HG02852 (cell line): ENCODE data around the gene RPS6KL1.

Experiments
- ATAC-seq: cut with Tn5 transposase; IDR thresholded peaks from one replicate; pipeline ENCODE4 v1.9.1; 2021; ENCODE audit warnings: mild to moderate bottlenecking, moderate library complexity; ENCODE audit not compliant: unreplicated experiment

The RPS6KL1 gene

DNA sequence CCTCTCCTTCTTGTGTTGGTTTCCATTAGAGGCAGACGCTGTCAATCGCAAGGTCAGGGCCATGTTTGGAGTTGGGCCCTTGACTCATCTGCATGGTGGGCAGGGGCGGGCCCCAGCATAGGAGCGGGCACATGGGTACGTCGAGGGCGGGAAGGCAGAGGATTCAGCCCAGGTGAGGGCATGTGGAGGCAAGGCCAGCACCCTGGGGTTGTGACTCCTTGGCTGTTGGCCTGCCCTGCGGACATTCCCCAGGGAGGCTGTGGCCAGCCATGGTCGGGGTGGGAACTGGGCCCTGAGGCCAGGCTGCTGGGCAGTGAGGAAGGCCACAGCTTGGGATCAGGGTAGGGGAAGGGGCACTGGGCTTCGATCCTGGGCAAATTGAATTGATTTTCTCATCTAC, 10.3 kb downstream of the RPS6KL1 start:
- ATAC-seq: no peak

DNA sequence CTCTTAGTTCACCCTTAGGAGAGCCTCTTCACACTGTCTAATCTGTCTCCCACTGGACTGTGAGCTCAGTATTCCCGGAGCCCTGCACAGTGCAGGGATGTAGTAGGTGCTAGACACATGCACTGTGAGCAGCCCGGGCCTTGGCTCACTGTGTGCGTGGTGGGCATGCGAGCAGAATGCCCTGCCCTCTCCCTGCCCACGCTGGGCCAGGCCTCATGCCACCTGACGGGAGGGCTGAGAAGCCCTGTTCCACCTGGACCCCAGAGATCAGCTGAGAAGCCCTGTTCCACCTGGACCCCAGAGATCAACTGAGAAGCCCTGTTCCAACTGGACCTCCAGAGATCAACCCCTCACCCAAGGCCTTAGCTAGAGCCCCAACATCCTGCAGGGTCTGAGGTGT, 10.9 kb downstream of the RPS6KL1 start:
- no peak for ATAC-seq

DNA sequence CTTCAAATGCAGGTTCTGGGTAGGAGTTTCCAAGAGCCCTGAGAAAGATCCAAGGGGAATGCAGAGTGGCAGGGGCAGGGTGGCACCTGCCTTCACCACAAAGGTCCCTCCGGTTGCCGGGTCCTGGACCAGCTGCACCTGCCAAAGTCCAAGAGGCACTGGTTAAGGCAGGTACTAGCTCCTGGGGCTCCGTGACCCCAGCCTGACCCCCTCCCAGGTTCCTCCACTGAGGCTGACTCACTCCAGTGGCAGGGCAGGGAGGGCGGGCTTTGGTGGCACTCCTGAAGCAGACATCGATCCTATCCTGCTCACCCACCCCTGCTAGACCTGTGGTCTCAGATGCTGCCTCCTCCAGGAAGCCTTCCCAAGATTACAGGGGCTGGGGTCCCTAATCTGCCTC, 11.4 kb downstream of the RPS6KL1 start:
- no peak for ATAC-seq

DNA sequence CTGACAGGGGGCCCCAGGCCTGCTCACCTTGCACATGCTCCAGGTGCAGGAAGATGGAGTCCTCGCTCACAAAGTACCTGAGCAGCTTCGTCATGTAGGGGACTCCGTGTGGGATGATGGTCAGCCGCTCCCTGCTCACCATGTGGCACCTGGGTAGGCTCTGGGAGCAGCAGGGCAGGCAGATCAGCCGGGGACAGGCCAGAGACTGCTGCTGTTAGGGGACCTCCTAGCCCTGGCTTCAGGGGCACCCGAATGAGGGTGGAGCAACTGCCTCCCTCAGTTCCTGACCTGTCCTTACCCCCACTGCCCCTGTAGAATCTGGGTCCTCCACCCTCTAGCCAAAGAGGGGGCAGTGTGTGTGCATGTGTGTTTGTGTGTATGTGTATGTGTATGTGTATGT, 11.8 kb downstream of the RPS6KL1 start:
- ATAC-seq: no peak

DNA sequence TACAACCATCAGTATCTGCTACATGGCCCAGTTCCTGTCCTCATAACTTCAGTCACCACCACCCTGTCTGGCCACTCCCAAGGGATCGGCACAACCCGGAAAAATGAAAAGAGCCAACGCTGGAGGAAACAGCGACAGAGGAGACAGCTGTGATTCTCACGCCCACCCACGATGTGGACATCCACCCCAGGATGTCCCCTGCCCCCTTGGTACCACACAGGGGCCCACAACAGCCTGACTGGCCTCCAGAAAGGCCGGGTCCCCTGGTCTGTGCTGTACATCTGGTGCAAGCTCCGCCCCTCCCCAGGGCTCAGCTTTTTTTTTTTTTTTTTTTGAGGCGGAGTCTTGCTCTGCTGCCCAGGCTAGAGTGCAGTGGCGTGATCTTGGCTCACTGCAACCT, 12.5 kb downstream of the RPS6KL1 start:
- ATAC-seq: no peak

DNA sequence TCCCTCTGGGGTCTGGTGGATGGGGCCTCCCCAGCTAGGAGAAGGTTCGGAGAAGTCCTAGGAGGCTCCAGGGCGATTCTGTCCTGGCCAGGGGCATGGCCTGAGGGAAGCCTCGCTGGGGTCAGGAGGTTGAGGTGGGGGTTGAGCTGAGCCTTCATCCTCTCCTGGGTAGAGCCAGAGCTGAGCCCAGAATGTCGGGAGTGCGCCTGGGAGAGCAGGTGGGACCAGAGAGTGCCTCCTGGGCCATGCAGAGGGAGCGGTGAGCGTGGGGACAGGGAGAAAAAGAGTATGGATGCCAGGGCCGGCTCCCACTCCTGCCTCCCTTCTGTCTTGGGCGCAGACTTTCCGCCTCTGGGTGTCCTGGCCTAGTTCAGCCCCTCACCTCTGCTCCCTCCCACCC, 13.1 kb downstream of the RPS6KL1 start:
- ATAC-seq: no peak

DNA sequence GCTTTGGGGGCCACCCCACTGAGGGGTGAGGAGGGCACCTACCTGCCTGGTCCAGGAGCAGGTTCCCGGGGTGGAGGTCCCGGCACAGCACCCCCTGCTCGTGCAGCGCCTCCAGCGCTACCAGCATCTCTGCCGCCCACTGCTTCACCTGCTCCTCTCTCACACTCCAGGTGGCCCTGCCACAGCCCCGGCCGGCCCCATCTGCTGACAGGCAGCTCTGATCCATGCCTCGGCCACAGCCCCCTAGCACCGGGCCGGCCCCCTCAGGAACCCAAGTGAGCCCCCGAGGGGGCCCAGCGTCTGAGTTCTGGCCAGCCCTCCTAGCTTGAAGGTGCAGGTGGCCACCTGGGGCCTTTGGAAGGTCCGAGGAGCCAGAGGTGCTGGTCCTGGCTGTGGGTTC, 13.6 kb downstream of the RPS6KL1 start:
- no peak for ATAC-seq

DNA sequence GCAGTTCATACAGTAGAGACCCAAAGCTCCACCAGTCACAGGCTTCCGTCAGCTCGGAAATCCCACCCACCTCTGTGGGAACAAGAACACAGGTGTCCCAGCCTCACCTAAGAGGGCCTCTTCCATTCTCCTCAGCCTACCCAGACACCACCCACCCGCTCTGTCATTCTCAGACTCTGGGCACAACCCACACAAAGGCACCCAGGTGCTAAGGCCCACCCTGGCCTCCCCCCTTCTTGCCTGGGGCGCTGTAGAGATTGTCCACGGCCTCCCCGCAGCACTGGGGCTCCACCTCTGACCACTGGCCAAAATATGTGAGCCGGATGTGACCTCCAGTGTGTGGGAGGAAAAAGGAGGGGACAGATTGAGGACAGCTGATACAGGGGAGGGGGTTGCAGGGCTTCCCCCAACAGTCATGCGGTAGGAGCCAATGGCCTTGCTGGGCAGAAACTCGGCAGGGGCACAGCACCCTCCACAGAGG, 14.2 kb downstream of the RPS6KL1 start:
- no peak for ATAC-seq

DNA sequence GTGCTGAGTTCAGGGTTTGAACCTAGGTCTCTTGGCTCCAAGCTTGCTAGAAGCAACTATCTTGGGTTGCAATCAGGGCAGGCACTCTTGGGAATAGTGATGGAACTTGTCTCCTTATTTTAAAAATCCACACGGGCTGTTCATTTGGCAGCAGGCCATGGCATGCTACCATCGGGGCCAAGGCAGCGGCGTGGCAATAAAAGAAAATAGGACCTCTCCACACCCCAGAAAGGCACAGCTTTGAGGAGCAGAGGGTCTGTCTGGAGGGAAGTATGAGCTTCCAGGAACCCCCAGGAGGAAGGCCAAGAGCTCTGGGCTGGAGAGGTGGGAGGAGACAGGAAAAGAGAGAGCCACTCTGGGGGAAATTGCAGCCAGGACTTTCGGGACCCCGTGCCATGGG, 15.3 kb downstream of the RPS6KL1 start:
- ATAC-seq: no peak

DNA sequence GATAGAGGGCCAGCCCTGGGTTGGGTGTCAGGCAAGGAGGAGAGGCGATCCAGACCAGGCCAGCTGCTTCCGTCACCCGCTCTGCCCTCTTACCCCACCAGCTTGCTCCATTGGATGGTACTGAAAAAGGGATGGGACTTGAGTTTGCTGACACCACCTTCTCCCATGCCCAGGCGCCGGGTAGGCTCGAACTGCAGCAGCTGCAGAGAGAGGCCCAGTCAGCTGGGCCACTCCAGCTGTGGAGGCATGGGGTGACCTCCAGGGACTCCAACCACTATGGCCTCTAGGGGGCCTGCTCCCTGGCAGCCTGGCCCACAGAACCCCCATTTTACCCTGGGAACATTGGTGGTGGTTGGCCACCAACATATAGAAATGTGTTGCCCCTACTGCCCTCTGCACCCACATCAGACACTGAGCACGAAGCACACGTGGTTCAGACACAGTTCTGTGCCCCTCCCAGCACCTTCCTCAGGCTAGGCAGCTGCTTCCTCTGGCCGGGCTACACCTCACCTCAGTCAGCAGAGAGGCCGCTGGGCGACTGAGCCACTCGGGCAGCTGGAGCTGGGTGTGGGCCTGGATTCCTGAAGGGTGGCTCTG, 16.0 kb downstream of the RPS6KL1 start:
- ATAC-seq: no peak

DNA sequence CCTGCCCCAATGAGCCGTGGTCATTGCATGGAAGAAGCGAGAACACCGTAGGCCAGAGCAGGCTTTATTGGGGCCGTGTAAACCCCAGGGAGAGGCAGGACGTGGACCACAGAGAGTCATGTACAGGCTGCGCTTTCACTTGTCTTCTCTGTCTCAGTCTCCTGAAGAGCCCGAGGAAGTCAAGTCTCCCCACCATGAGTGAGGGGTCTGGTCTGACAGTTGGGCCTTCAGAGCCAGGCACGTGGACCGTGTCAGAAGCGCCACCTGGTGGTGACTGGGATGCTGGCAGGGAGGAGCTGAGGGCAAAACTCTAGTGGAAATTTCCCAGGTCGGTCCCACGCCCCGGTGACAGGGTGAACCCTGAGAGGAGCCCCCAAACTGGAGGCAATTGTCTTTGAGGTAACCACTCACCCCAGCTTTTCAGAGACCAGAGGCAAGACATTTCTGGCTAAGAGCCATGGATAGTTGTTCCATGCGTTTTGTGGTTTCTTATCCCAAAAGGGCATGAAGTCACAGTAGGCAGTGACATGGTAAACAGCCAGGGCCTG, 17.4 kb downstream of the RPS6KL1 start:
- no peak for ATAC-seq

DNA sequence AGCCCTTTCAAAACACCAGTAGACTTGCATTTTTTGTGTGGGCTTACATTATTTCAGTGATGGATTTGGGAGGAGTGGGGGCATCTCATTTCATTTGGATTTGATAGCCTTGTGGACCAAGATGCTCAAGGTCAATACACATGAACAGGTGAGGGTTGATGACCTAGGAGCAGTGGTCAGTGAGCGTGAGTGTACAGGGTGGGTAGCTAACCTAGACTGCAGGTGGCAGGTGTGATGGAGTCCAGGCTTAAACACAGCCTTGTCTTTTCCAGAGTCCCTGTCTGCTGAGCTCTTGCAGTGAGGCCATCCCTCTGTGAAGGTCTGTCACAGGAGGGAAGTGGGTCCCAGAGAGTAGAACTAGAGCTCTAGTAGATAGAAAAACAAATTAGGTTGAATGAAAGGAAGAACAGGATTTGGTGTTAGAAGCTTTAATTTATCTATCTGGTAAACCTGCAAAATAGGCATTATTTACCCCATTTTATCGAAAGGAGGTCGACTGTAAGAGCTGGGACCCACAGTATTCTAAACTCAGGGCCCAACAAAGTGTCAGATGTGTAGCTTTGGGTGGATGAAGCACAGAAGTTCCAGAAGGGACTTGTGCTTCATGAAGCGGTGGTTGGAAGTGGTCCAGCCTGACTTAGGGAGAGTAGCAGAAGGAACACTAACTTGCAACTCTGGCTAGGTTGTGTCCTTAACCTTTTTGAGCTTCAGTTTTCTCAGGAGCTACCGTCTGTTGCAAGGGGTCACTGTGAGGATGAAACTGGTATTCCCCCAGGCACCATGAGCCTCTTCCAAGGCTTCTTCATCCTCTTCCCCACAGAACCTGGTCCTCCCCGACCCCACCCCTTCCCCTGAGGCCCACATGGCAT, 18.2 kb downstream of the RPS6KL1 start:
- no peak for ATAC-seq

DNA sequence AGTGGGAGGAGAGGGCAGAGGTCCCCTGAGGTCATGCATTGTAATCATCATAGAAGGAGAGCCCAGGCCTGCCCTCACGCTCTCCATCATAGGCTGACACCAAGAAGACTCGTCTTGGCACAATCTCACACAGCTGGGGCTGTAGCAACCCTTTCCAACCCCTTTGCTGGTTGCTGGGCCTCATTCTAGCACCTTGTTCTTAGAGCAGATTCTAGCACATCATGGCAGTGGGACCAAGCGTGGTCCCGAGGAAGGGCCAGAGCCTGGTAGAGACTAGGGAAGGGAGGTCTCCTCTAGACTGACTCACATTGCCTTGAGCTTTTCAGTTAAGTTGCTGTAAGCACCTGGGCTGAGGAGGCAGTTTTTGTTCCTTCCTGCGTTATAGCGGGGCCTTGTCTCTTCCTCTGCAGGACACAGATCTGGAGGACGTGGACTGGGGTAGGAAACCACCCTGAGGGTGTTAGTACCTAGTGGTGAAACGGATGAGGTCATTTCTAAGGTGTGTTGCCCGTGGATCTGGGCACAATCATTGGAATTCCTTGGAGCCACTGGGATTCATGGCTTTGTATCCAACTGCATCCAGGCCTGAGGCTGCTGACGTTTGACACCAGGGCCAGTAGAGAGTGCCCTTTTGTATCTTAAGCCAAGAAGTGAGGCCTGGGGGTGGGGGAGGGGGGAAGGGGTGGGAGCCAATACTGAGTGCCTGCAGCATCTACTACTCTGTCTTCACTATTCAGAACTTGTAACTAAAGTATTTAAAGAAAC, 19.9 kb downstream of the RPS6KL1 start:
- ATAC-seq: no peak

DNA sequence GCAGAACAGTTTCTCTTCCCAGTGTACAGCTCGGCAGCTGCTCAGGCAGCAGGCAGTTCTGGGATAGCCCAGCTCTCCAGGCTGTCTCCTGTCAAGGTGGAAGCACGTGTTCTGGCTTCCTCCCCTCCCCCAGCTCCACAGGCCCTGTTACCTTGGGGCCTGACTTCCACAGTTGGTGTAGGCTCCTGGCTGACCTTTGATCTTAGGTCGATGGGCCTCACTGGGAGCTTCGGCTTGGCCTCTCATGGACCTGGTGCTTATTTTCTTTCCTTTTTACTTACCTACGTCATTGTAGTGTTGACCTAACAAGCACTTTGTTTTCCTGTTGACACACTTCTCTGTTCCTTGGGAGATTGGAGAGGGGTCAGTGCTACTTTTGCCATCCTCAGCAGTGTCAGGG, 24.4 kb downstream of the RPS6KL1 start:
- no peak for ATAC-seq

DNA sequence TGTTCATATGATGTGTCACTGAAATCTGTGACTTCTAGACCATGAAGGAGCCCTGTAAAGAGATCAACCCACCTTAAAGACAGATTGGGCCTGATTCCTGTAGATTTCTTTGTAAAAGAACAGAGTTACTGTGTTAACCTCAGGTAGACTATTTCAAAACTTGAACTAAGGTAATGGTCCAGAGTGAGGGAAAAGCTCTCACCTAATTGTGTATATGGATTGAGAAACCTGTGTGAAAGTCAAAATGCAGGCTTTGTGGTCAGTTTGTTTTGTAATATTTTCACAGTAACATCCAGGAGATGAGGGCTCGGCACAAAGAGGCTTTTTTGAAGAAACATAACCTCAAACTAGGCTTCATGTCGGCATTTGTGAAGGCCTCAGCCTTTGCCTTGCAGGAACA, 25.0 kb downstream of the RPS6KL1 start:
- no peak for ATAC-seq

DNA sequence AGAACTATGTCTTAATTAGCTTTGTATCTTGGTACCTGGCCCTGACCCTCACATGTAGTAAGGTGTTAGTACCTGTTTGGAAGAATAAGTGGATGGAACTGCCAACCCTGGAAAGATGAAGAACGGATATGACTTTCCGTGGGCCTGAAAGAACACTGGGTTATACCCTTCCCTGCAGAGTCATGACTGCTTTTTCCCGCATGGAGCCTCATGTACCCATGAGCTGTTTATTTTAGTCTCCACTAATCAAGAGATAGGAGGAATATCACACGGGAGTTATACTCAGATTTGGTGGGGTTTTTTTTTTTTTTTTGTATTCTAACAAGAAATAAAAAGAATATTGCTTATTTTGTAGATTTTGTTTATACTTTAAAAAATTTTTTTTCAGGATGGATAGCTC, 25.4 kb downstream of the RPS6KL1 start:
- no peak for ATAC-seq

DNA sequence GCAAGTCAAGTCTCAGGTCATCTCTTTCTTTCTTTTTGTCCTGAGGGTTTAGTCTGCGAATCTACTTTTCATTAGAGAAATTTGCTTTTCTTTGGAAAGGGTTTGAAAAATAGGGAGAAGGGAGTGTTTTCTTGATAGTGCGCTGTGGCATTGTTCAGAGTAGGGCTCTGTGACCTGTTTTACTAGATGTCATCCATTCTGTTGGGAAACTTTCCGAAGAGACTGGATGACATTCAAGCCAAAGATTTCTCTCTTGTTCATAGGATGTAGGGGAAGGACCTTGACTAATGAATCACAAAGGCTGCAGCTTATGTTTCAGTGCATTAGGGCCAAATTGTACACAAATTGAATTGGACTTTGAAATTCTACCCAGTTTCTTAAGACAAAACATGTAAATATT, 26.7 kb downstream of the RPS6KL1 start:
- ATAC-seq: no peak

DNA sequence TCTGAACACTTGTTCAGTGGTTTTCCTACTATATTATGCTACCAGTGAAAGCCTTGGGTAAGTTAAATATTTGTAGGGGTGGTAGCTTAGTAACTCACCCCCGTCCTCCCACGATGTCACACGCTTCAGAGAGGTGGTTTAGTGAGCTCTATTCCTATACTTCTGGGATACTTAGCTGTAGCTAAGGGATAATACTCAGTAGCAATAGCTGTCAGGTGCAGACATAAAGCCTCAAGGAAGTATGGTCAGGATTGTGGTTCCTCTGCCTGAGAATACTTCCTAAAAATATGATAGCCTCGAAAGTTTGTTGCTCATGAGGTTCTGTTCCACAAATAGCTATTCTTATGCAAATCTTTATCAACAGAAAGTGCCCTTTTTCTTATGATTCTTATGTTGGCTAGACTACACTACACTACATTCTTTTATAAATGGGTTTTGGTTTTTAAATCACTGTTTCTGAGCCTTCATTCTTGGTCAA, 29.4 kb downstream of the RPS6KL1 start:
- ATAC-seq: peak; percentile 62

DNA sequence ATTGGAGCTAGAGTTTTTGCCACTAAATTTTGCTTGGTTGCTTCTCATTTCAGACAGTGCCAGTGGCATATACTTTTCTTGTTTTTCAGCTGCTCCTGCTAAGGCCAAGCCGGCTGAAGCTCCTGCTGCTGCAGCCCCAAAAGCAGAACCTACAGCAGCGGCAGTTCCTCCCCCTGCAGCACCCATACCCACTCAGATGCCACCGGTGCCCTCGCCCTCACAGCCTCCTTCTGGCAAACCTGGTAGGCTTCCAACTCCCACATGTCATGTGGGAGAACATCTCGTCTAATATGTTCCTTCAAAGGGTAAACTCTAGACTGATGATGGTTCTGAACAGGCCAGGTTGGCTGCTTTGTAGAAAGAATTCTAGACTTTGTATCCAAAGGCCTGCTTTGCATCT, 30.3 kb downstream of the RPS6KL1 start:
- no peak for ATAC-seq

DNA sequence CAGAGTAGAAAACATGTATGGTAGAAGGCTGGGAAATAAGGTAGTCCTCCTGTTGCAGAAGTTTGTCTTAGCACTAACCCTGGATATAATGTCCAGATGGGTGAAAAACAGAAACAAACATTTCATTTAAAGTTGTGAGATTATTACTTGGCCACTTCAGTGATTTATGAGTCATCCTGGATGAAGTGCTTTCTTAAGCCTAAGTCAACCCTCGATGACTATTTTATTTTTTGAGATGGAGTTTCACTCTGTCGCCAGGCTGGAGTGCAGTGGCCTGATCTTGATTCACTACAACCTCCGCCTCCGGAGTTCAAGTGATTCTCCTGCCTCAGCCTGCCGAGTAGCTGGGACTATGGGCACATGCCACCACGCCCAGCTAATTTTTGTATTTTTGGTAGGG, 31.2 kb downstream of the RPS6KL1 start:
- no peak for ATAC-seq

DNA sequence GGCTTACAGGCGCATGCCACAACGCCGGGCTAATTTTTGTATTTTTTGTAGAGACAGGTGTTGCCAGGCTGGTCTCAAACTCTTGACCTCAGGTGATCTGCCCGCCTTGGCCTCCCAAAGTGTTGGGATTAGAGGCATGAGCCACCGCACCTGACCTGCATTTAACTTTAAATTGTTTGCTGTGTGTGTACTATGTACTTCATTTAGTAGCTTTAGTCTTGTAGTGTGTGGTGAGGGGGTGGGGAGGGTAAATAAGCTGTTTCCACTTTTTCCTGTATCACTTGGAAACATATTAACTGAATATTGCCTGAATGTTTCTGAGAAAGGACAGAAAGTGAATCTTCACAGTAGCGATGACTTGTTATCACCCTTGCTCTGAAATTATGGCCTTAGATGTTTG, 32.8 kb downstream of the RPS6KL1 start:
- no peak for ATAC-seq
